DLD1 (cell line): ENCODE data around the gene ABCC6.
"Not testable (repeated sequence)": the region's sequence is repeated elsewhere in the genome, so short reads cannot be mapped to it uniquely, and the experiment has no call there.

Source experiments
- in situ Hi-C: cut with HindIII; loops from 2 replicates; pipeline ENCODE4 v1.10.0; 2017; ENCODE audit warnings: low sequenced_read_pairs

ABCC6 gene

DNA sequence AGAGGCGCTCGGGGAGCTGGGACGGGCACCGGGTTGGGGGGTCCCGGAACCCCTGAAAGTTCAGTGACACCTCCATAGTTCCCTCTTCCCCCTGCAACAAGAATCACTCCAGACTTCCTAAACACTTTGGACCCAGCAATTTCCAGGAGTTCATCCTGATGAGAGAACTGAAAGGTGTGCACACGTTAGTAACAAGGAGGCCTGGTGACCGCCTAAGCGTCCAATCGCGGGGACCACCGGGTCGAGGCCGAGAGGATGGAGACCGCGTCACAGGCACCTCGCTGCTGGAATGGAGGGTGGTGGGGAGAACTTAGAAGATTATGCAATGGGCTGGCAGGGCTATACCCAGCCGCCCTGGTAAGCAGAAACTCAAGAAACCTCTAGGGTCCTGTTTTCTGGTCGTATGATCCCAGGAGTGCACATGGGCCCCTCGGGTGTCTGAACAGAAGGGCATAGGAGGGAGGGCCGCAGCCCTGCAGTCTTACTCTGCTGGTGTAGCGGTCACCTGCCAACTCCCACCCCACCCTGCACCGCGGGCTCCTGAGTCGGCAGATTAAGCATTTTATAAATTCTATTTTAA lies 458 bp upstream of the ABCC6 start:
- in situ Hi-C loops = not testable (repeated sequence)

DNA sequence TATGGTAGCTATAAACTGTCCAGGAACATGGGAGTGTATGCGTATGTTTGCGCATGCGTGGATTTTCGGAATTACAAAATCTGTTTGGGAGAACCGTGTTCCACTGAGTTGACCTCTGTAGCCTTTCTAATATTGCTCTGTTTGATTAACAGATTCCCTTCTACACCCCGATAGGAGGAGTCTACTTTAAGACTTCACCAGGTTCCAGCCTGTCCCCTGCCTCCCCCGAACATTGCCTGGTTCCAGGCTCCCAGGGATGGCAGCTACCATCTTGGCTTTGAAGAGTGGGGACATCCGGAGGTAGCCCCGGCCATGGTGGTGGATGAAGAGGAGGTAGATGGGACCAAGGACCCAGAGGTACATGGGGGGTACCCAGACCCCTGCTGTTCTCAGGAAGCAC lies 1.9 kb downstream of the ABCC6 start:
- in situ Hi-C loops = not testable (repeated sequence)

- in situ Hi-C loops = not testable (repeated sequence)
Observed at GRCh38 chr16:16220449-16220848, 2.8 kb downstream of the ABCC6 start.

DNA sequence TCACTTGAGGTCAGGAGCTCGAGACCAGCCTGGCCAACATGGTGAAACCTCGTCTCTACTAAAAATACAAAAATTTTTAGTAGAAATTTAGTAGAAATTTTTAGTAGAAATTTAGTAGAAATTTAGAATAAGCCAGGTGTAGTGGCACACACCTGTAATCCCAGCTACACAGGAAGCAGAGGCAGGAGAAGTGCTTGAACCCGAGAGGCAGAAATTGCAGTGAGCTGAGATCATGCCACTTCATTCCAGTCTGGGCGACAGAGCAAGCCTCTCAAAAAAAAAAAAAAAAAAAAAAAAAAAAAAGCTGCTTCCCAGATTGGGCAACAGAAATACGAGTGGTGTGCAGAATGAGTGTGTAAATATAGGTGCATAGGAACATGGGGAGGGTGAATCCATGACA lies 4.5 kb downstream of the ABCC6 start:
- in situ Hi-C loops = not testable (repeated sequence)

DNA sequence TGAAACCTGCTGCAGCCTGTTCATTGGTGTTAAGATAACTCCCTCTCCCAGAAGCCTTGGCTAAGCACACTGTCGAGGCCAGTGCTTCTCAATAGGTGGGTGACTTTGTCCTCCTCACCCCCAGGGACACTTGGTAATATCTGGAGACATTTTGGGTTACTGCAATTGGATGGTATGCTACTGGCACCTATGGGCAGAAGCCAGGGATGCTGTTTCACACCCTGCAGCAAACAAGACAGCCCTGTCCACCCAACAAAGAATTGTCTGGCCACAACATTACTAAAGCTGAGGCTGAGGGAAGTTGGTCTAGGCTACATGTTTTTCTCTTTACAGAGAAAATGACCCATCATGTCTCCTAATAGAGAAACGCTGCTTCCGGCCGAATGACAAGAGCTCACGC lies 4.9 kb downstream of the ABCC6 start:
- in situ Hi-C loops = not testable (repeated sequence)

- in situ Hi-C loops = not testable (repeated sequence)
Observed at GRCh38 chr16:16213863-16214293, 9.4 kb downstream of the ABCC6 start.

DNA sequence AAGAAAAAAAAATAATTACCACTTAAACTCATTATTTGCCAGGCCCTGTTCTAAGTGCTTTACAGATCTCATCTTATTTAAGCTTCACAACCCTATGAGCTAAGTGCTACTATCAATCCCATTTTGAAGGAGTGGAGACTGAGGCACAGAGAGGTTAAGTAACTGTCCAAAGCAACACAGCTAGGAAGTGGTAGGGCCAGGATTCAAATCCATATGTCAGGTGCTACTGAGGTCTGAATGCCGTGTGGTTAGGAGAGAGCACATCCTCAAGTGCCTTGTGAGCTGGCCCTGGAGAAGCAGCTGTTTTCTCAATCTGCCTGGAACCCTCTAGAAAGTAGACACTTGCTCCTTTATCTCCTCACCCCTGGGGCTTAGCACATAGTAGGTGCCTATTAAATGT lies 11.9 kb downstream of the ABCC6 start:
- in situ Hi-C loops = not testable (repeated sequence)

DNA sequence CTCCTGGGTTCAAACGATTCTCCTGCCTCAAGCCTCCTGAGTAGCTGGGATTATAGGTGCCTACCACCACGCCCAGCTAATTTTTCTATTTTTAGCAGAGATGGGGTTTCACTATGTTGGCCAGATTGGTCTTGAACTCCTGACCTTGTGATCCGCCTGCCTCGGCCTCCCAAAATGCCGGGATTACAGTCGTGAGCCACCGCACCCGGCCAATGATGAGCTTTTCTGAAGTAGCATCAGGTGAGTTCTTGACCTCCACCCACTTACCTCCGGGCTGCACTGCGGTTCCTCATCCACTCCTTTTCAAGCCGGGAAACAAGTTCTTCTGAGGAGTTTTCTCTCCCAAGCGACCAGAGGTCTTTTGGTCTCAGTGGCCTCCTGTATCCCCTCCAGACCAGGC lies 14.8 kb downstream of the ABCC6 start:
- in situ Hi-C loops = not testable (repeated sequence)

DNA sequence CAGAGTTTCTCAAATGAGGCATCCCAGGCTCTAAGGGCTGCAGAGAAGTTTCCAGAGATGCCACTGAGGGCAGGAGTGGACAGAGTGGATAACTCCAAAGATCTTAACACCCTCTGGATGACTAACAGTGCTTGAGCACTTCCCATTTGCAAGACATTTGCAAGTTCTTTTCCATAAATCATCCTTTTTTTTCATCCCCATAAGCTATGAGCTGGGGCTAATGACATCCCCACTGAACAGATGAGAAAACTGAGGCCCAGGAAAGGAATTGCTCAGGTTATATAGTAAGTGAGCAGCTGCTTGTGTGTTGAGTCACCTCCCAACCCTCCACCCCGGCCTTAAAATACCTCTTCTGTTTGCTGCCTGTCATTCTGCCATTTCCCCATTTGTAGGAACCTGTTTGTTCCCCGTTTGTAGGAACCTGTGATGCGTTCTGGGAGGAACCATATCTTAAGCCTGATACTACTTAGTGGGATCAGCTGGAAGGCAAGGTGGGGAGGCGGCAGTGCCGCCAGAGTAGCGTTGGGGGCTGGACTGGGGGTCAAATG lies 15.4 kb downstream of the ABCC6 start:
- in situ Hi-C loops = not testable (repeated sequence)

- in situ Hi-C loops = not testable (repeated sequence)
Observed at GRCh38 chr16:16207097-16207786, 16.1 kb downstream of the ABCC6 start.

- in situ Hi-C loops = not testable (repeated sequence)
Observed at GRCh38 chr16:16205864-16206263, 17.4 kb downstream of the ABCC6 start.

DNA sequence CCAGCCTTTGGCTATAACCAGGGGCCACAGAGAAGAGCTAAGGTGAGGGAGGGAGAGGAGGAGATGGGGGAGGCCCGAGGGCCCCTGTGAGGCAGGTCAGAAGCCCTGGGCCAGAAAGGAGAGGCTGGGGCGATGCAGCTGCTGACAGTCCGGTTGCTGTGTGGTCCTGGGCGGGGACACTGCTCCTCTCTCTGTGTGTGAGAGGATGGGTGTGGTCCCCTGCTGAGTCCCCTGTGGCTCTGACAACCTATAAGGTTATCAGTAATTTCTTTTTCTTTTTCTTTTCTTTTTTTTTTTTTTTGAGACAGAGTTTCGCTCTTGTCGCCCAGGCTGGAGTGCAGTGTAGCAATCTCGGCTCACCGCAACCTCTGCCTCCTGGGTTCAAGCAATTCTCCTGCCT lies 18.7 kb downstream of the ABCC6 start:
- in situ Hi-C loops = not testable (repeated sequence)

GRCh38 chr16:16203494-16203893 lies 19.8 kb downstream of the ABCC6 start:
- in situ Hi-C loops = not testable (repeated sequence)

DNA sequence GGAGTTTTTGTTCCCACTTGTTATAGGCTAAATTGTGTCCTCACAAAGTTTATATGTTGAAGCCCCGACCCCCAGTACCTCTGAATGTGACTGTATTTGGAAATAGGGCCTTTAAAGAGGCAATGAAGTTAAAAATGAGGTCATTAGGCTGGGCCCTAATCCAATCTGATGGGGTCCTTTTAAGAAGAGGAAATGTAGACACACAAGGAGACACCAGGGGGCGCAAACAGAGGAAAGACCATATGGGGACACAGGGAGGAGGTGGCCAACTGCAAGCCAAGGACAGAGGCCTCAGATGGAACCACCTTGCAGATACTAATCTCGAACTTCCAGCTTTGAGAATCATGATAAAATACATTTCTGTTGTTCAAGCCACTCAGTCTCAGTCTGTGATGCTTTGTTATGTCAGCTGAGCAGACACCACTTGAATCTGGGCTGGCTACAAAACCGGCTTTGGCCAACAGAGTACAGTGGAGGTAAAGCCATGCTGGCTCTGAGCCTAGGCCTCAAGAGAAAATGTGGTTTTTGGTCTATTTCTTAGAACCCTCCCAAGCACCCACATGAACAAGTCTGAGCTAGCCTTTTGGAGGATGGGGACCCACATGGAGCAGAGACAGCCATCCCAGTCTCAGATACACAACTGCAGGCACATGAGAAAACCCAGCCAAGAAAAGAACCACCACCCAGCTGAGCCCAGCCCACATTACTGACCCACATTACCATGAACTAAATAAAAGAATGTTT lies 20.7 kb downstream of the ABCC6 start:
- in situ Hi-C loops = not testable (repeated sequence)

DNA sequence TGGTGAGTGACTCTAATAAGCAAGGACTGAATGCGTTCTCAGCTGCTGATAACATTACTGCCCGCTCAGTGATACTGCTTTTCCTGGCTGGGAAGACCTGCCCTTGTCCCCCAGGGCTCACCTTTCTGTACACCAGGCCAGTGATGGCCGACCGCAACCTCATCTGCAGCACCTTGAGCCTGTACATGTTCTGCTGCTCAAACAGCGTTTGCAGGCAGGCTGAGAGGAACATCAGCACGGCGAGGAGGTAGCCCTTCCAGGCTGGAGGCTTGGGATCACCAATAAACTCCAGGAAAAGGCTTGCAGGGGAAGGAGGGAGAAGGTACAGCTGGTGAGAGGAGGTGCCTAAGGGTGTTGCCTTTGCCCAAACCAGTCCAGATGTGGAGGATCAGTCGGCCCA lies 21.4 kb downstream of the ABCC6 start:
- in situ Hi-C loops = not testable (repeated sequence)

DNA sequence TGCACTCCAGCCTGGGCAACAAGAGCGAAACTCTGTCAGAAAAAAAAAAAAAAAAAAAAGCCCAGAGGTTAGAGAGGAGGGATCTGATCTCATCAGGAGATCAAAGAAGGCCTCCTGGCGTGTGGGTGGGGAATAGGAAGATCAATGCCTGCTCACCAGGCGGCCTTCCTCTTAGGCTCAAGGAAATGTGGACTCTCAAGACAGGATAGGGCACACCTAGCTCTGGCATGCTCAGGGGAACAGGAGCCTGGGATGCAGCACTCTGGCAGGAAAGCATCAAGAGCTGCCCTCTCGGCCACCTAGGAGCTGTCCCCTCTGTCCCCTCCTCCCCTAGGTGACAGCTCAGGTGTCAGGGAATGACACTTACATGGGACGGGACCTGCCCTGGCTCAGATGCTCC lies 22.9 kb downstream of the ABCC6 start:
- in situ Hi-C loops = not testable (repeated sequence)

- in situ Hi-C loops = not testable (repeated sequence)
Observed at GRCh38 chr16:16199428-16199827, 23.9 kb downstream of the ABCC6 start.

GRCh38 chr16:16197966-16198365 lies 25.3 kb downstream of the ABCC6 start:
- in situ Hi-C loops = no loop called here

DNA sequence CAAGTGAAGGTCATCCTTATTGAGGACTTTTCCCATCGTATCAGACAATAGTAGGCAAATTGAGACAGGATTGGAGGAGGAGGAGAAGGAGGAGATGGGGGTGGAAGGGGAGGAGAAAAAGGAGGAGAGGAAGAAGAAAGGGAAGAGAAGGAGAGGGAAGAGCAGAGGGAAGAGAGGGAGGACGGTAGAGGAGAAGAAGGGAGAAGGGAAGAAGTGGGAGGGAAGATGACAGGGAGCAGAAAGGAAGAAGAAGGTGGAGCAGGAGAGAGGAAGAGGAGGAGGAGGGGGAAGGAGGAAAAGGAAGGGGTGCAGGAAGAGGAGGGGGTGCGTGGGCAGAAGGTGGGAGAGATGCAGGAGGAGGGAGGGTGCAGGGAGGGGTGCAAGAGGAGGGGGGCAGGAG lies 26.0 kb downstream of the ABCC6 start:
- in situ Hi-C loops = no loop called here

DNA sequence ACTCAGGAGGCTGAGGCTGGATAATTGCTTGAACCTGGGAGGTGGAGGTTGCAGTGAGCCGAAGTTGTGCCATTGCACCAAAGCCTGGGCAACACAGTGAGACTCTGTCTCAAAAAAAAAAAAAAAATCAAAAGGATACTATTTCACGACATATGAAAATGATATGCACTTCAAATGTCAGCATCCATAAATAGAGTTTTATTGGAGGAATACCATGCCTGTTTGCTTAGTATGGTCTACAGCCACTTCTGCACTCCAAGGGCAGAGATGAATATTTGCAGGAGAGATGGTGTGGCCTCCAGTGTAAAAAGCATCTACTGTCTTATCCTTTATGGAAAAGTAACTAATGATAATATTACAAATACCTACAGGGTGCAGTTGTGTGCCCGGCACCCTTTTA lies 27.2 kb downstream of the ABCC6 start:
- in situ Hi-C loops = no loop called here

- in situ Hi-C loops = no loop called here
Observed at GRCh38 chr16:16191493-16192167, 31.7 kb downstream of the ABCC6 start.
